NB4 (cell line): ENCODE data around the gene MAGOHB.

Experiments used
- DNase-seq: peaks from one replicate; pipeline ENCODE4 v3.0.0; 2010; ENCODE audit warnings: low read depth
- H3K4me3 ChIP-seq: one replicate; pipeline ENCODE4 v1.5.1; 2011; ENCODE audit warnings: mild to moderate bottlenecking, low read depth, low read length, moderate library complexity
- MYC ChIP-seq: IDR thresholded peaks from 2 replicates; pipeline ENCODE4 v1.6.1; 2011; ENCODE audit warnings: low read depth, low read length
- POLR2A ChIP-seq: IDR thresholded peaks from 2 replicates; pipeline ENCODE4 v1.6.1; 2011; ENCODE audit warnings: mild to moderate bottlenecking; ENCODE audit not compliant: insufficient read length; ENCODE audit errors: extremely low read depth
- TF ChIP-seq, protein P1 (sequence below): IDR thresholded peaks from 2 replicates; pipeline ENCODE4 v1.6.1; 2011; ENCODE audit warnings: low read depth, low read length
- TF ChIP-seq, protein P2 (sequence below): IDR thresholded peaks from one replicate; pipeline ENCODE4 v1.5.1; 2012; ENCODE audit warnings: low read depth, low read length

The MAGOHB gene

GRCh38 chr12:10563966-10564365 is 49.4 kb downstream of the MAGOHB start:
- no peak for TF ChIP-seq MYC
- TF ChIP-seq POLR2A: no peak
- TF ChIP-seq, protein P1, sequence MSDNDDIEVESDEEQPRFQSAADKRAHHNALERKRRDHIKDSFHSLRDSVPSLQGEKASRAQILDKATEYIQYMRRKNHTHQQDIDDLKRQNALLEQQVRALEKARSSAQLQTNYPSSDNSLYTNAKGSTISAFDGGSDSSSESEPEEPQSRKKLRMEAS: no peak
- TF ChIP-seq, protein P2, sequence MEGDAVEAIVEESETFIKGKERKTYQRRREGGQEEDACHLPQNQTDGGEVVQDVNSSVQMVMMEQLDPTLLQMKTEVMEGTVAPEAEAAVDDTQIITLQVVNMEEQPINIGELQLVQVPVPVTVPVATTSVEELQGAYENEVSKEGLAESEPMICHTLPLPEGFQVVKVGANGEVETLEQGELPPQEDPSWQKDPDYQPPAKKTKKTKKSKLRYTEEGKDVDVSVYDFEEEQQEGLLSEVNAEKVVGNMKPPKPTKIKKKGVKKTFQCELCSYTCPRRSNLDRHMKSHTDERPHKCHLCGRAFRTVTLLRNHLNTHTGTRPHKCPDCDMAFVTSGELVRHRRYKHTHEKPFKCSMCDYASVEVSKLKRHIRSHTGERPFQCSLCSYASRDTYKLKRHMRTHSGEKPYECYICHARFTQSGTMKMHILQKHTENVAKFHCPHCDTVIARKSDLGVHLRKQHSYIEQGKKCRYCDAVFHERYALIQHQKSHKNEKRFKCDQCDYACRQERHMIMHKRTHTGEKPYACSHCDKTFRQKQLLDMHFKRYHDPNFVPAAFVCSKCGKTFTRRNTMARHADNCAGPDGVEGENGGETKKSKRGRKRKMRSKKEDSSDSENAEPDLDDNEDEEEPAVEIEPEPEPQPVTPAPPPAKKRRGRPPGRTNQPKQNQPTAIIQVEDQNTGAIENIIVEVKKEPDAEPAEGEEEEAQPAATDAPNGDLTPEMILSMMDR: no peak
- no peak overlapping the region for H3K4me3 ChIP-seq
- DNase-seq: no peak

DNA sequence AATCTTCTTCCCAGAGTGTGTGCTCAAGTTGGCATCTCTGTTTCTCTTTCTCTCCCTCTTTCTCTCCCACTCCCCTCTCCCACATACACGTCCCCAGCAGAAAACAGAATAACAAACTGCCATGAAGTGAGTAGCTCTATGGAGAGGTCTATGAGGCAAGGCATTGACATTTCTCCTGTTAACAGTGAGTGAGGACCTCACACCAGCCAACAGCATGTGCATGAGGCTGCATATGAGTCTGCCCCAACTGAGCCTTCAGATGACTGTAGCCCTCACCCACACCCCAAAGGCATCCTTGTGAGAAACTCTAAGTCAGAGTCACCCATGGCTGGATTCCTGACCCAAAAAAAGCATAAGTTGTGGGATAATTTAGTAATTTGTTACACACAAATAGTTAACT is 50.4 kb downstream of the MAGOHB start:
- TF ChIP-seq, protein P2: no peak
- TF ChIP-seq POLR2A: no peak
- TF ChIP-seq, protein P1: no peak
- no peak for TF ChIP-seq MYC
- no peak for DNase-seq
- H3K4me3 ChIP-seq: no peak overlapping the region

DNA sequence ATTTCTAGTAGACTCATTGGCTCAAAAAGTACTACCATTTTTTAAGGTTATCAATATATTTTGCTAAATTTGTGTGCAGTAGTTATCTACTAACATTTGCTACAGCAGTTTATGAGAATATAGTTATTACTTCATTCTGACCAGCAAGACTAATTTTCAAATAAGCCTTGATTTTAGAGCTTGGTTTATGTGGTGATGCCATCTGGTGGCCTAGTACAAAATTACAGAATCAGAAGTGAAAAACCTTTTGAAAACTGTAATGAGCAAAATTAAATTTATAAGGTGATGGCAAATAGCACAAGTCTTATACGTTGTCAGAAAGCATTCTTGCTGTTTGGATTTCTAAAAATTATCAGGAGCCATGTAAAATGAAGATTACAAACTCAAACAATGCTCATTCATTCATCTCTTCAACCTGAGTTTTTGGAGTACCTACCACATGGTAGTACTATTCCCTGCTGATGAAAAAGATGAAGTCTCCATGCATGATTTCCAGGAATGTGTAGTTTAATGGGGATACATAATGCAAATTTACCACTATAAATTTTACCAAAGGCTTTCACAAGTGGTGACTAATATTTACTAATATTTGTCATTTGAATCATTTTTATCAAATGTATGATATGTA is 51.0 kb downstream of the MAGOHB start:
- DNase-seq: peak; percentile 63
- no peak for TF ChIP-seq POLR2A
- TF ChIP-seq, protein P2: peak; percentile 32
- H3K4me3 ChIP-seq: no peak overlapping the region

DNA sequence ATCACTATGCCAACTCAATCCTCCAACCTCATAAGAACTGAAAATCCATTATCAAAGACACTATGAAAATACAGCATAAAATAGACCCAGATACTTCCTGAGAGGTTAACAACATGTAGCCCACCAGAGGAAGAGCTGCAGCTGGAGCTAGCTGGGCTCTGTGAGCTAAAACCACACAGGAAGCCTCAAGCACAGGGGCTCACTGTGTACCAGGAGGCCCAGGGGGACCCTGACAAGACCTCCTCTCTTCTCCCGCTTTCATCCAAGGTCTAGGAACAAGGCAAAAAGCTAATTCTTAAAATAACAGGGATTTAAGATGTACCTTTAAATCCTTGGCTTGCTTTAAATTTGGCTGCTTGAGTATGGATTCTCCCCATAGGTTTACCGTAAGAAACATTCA is 54.2 kb downstream of the MAGOHB start:
- no peak overlapping the region for H3K4me3 ChIP-seq
- DNase-seq: peak; percentile 55
- TF ChIP-seq, protein P2: no peak

DNA sequence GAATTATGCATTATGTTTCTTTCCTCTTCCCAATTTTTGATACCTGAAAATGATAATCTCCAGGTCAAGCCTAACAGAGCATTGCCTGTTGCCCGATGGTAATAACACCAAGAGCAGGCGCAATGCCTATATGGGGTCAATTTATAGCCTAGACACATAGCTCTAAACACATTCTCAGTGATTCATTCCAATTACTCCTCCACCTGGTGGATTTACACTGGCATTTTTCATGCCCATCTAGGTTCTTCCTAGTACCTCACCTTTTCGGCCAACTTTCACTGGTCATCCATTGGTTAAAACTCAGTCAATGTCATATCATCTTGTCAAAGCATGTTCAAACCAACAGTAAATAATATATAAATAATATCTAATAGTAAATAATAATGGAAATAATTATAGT is 54.6 kb downstream of the MAGOHB start:
- DNase-seq: peak; percentile 15
- no peak overlapping the region for H3K4me3 ChIP-seq
- no peak for TF ChIP-seq POLR2A
- TF ChIP-seq, protein P2: no peak
- TF ChIP-seq, protein P1: no peak
- no peak for TF ChIP-seq MYC

DNA sequence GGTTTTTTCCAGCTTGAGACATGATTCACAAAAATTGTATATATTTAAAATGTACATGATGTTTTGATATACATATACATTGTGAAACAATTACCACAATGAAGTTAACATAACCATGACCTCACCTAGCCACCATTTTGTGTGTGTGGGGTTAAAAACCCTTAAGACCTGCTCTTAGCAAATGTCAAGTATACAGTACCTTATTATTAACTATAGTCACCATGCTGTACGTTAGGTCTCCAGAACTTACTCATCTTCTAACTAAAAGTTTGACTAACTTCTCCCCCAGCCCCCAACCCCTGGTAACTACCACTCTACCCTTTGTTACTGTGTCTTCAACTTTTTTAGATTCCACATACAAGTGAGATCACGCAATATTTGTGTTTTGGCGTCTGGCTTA is 55.1 kb downstream of the MAGOHB start:
- no peak overlapping the region for H3K4me3 ChIP-seq
- TF ChIP-seq MYC (no peak), POLR2A (no peak)
- TF ChIP-seq, protein P2: no peak
- TF ChIP-seq, protein P1: no peak
- no peak for DNase-seq
